Measurements from ENCODE around the gene KIAA0825.
A peak's percentile ranks its signal among the peaks of the same experiment; 100 is the strongest.
"Not testable (repeated sequence)": the region's sequence is repeated elsewhere in the genome, so short reads cannot be mapped to it uniquely, and the experiment has no call there.

Gene KIAA0825

GRCh38 chr5:94577466-94578245 lies 40.7 kb downstream of the KIAA0825 start:
- DNase-seq (ENCODE audit: low read depth): no peak

- no peak for DNase-seq (ENCODE audit: low read depth)
Measured at GRCh38 chr5:94575196-94575595, 43.2 kb downstream of the KIAA0825 start.

DNA sequence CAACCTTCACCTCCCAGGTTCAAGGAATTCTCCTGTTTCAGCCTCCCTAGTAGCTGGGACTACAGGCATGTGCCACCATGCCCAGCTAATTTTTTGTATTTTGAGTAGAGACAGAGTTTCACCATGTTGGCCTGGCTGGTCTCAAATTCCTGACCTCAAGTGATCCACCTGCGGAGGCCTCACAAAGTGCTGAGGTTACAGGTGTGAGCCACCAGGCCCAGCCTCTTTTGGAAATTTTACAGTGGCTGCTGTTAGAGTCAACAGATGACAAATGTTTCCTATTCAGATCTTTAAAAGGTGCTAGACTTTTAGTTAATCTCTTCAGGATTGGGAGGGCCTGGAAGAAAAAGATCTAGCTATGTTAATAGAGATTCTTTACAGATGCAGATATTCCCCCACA lies 45.1 kb downstream of the KIAA0825 start:
- not testable (repeated sequence) for DNase-seq (ENCODE audit: low read depth)

DNA sequence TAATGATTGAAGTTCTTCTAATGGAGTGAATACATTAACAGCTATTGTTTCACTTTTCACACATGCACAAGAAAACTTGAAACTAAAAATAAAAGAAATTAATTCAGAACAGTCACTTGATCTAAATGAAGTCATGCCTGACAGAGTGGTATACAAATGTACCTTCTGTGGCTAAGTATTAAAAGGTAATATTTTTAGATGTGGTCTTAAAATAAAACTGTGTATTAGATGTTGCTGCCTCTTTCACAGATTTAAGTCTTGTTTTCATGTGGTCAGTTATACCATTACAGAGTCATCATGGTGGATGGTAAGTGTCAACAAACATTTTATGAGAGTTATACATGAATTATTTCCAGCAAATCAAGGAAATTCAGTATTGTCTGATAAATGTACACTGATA lies 47.0 kb downstream of the KIAA0825 start:
- DNase-seq (ENCODE audit: low read depth): no peak

DNA sequence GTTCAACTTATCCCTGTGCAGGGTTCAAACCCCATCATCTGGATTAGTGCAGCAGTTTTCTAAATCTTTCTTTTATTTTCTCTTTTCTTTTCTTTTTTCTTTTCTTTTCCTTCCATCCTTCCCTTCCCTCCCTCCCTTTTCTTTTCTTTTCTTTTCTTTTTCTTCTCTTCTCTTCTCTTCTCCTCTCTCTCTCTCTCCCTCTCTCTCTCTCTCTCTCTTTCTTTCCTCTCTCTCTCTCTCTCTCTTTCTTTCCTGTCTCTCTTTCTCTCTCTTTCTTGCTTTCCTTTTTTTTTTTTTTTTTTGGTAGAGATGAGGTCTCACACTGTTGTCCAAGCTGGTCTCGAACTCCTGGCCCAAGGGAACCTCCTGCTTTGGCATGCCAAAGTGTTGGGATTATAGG lies 53.6 kb downstream of the KIAA0825 start:
- DNase-seq (ENCODE audit: low read depth): no peak

GRCh38 chr5:94562327-94562971 lies 56.0 kb downstream of the KIAA0825 start:
- DNase-seq (ENCODE audit: low read depth): no peak

DNA sequence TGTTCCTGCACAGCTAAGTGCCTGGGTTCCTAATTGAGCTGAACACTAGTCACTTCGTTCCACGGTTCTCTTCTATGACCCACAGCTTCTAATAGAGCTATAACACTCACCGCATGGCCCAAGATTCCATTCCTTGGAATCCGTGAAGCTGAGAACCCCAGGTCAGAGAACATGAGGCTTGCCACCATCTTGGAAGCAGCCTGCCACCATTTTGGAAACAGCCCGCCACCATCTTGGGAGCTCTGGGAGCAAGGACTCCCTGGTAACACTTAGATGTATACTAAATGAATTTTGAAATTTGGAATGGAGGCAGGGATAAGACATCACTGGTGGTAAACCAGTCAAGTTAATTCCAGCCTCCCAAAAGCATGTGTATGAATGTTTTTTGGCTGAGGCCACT lies 60.4 kb downstream of the KIAA0825 start:
- no peak for DNase-seq (ENCODE audit: low read depth)

DNA sequence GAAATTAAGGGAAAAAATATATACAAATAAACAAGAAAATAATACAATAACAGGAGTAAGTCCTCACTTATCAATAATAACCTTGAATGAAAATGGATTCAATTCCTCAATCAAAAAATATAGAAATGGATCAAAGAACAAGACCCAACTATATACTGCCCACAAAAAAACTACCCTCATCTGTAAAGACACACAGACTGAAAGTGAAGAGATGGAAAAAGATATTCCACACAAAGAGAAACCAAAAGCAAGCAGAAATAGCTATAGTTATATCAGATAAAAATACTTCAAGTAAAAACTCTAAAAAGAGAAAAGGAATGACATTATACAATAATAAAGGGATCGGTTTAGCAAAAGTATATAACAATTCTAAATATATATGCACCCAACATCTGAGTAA lies 66.5 kb downstream of the KIAA0825 start:
- DNase-seq (ENCODE audit: low read depth): no peak

- DNase-seq (ENCODE audit: low read depth): no peak
Measured at GRCh38 chr5:94545870-94546625, 72.4 kb downstream of the KIAA0825 start.

- DNase-seq (ENCODE audit: low read depth): no peak
Measured at GRCh38 chr5:94544875-94545547, 73.4 kb downstream of the KIAA0825 start.

- no peak for DNase-seq (ENCODE audit: low read depth)
Measured at GRCh38 chr5:94544031-94544650, 74.3 kb downstream of the KIAA0825 start.

- no peak for DNase-seq (ENCODE audit: low read depth)
Measured at GRCh38 chr5:94540856-94541494, 77.4 kb downstream of the KIAA0825 start.

- no peak for DNase-seq (ENCODE audit: low read depth)
Measured at GRCh38 chr5:94538260-94538659, 80.1 kb downstream of the KIAA0825 start.

- no peak for DNase-seq (ENCODE audit: low read depth)
Measured at GRCh38 chr5:94526706-94527105, 91.7 kb downstream of the KIAA0825 start.

DNA sequence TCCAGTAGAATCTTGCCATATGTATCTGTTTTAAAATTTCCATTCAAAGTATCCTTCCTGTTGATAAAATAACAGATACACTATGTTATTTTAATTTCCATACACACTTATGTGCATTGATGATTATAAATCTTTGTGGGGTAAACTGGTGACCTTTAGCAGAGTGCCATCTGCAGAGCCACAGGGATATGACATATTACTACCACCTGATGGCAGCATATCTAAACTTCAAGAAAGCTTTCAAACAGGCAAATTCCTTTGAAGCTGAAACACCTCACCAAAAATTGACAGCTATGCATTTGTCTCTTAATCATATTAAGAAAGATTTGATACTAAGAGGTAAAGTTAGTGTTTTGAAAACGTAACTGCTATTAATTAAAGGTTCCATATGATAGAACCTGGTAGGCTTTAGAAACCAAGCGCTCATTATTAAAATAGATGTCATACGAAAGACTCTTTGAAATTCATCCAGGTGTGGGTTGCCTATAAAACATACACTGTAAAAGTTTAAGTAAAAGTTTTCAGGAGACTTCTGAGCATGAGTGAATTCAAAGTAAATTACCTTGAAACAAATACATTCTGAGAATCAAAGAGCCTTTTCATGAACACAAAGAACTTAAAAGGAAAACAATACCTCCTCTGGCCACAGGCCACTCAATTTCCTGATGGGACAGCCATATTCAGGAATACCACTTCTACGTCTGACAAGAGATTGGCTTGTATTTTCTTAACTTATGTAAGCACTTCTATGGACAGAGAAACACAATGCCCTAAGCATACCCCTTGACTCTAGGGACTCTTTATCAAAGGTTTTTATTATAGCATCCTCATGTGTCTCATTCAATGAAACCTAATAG lies 93.3 kb downstream of the KIAA0825 start:
- DNase-seq (ENCODE audit: low read depth): peak; percentile 21

DNA sequence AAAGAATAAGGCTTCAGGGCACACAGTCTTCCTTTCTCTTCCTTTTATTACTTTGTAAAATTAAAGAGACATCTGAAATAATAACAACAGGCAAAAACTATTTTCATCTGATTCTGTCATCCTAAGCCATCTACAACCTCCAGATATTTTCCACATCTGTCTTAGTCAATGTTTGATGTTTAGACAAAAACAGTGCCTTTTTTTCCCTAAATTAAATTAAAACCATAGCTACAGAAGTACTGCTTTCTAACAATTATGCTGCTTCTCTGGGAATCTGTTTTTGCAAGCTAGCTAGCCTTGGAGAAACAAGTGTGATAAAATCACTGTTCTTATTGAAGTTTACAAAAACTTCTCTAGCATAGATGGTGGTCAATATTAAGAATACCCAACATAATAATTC lies 95.4 kb downstream of the KIAA0825 start:
- DNase-seq (ENCODE audit: low read depth): no peak

DNA sequence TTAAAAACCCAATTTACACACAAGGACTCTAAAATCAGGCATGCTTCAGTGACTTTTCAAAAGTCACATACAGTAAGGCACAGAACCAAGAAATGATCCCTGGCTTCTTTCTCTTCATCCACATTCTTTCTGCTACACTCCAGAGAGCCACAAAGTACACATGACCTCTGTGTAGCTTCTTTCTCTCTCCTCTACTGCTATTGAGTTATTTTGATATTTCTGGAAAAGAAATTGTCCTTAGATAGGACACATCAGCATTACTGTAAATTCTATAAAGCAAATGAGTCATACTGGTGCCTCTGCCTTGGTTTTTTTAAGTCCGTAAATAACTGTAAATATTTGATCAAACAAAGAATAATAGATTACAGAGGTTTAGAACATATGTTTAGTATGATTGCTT lies 96.3 kb downstream of the KIAA0825 start:
- DNase-seq (ENCODE audit: low read depth): no peak

DNA sequence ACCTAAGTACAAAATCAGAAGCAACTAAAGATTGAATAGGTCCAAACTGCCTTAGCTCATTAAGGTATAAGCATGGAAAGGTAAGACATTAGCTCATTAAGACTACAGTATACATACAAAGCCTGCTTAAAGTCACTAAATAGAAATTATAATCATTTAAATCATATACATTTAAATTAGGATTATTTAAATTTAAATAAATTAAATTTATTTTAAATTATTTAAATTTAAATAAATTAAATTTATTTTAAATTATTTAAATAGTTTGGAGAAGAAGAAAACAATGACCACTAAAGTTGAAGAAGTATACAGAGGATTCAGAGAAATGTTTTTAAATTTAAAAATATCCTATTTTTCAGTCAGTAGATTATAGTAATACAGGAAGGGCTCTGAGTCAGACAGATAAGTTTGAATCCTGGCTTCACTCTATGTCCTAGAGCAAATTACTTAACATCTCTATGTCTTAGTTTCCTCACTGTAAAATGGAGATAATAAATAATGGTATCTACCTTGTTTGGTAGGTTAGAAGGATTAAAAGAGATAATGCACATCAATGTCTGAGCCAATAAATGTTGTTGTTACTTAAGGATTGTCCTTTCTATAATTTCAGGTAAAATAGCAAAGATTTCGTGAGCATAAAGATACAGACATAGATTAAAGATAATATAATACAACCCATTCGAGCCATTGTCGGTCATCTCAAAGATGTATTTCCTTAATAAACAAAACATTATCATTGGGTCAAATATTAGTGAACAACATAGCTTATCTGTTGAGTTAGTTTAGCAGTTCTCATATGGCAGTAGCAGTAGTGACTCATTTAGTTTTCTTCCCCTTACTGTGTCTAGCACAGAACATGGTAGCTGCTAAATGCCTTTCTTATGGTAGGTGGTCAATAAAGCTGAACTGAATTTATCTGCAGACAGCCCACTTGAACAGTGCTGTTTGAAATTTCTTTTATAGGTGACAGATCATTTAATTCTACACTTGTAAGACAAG lies 100.6 kb downstream of the KIAA0825 start:
- no peak for DNase-seq (ENCODE audit: low read depth)

DNA sequence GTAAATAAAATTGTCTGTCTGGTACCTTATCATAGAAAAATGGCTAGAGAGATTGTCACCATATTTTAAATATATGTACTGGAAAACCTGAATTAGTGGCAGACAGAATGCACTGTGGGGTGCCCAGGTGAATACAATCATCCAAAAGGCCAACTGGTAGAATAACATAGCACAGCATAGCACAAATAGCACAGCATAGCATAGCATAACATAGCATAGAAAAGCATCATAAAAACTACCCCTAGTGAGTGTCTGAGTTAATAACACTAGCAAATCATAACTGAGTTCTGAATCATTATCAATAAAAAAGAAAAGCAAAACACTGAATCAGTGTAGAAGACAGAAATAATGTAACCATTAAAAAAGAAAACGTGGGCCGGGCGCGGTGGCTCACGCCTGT lies 102.3 kb downstream of the KIAA0825 start:
- DNase-seq (ENCODE audit: low read depth): no peak

Measured in fibroblast of the conjunctiva (primary cell).